Activated CD4-positive, alpha-beta T cell treated with anti-CD3 and anti-CD28 coated beads, Interleukin-2, amount 10 ng/mL, durations not matched to agents 24 days and 14 days (primary cell): Measurements from ENCODE around the gene HEXD. TPM values are rescaled to one million over a fixed set of nuclear protein-coding genes. Genes with fewer than 3 reads are reported as not detected.
A peak's percentile ranks its signal among the peaks of the same experiment; 100 is the strongest.

Experiments used
- DNase-seq: peaks from one replicate; pipeline ENCODE4 v3.0.0; 2022
- H3K27ac Mint-ChIP-seq: one replicate; pipeline ENCODE4 v1.8.0; 2022; ENCODE audit warnings: mild to moderate bottlenecking, mixed read lengths
- H3K27me3 Mint-ChIP-seq: one replicate; pipeline ENCODE4 v1.8.0; 2022; ENCODE audit warnings: mixed read lengths
- H3K36me3 Mint-ChIP-seq: one replicate; pipeline ENCODE4 v1.8.0; 2022; ENCODE audit warnings: low read depth, mild to moderate bottlenecking, mixed read lengths
- H3K4me1 Mint-ChIP-seq: one replicate; pipeline ENCODE4 v1.8.0; 2021; ENCODE audit warnings: mixed read lengths
- H3K4me3 Mint-ChIP-seq: one replicate; pipeline ENCODE4 v1.8.0; 2022; ENCODE audit warnings: mild to moderate bottlenecking, moderate library complexity, mixed read lengths
- H3K9me3 Mint-ChIP-seq: one replicate; pipeline ENCODE4 v1.8.0; 2021; ENCODE audit warnings: mixed read lengths
- intact Hi-C: fragments of 100-400 bp; cut with micrococcal nuclease; formaldehyde crosslinking; loops from one replicate; pipeline ENCODE4 v1.15.1; 2023
- total RNA-seq: library from RNA; stranded (reverse); gene quantifications from 2 replicates; pipeline ENCODE4 v1.2.3, GENCODE V29; 2022

HEXD gene
- total RNA-seq, 1 donor from 2014 or later = 36.0 TPM

DNA sequence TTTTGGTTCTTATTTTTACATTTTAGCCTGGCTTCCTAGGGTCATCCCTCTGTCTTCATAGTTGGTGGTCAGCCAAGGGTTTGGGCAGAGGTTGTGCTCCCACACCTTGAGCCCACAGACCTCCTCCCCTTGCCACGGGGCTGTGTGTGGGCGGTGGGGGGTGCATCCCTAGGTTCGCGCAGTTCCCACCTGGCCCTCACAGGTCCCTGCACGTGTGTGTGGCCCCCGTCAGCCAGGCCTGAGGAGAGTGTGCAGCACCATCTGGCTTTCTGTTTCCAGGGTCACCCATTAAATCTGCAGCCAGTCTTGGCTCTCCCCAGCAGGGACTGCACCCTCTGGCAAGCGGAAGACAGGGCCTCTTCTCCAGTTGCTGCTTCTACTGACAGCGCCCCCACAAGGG, 13.9 kb downstream of the HEXD start:
- peaks cover 18% of the 10 kb centered on the region for H3K4me1 Mint-ChIP-seq
- intact Hi-C loops = no loop called here
- no peak for DNase-seq
- H3K9me3 Mint-ChIP-seq = no peaks in the 10 kb centered on the region
- H3K36me3 Mint-ChIP-seq = peaks cover 22% of the 10 kb centered on the region
- H3K27ac Mint-ChIP-seq = no peak overlapping the region
- H3K4me3 Mint-ChIP-seq = no peak overlapping the region
- no peaks in the 10 kb centered on the region for H3K27me3 Mint-ChIP-seq

- intact Hi-C loops = no loop called here
- peaks cover 14% of the 10 kb centered on the region for H3K4me1 Mint-ChIP-seq
Observed at GRCh38 chr17:82433560-82434215, 15.5 kb downstream of the HEXD start.

DNA sequence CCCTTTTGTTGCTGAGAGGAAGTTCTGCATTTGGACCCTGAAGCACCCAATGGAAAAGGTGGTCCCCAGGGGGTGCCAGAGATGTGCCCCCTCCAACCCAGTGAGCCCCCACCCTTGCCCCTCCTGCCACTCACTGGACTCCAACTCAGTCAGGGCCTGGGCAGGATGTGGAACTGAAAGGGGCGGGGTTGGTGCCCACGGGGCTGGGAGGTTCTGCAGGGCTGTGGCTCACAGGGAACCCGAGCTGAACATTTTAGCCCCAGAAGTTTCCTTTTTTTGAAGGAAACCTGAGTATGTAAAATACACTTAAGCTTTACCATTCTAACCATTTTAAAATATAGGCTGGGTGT, 16.0 kb downstream of the HEXD start:
- Mint-ChIP-seq H3K4me1 (peaks cover 14% of the 10 kb centered on the region), H3K27ac (no peak overlapping the region), H3K27me3 (no peaks in the 10 kb centered on the region), H3K4me3 (no peak overlapping the region), H3K9me3 (no peaks in the 10 kb centered on the region), H3K36me3 (peaks cover 17% of the 10 kb centered on the region)
- peak; percentile 80 for DNase-seq
- intact Hi-C loops = no loop called here

More at GRCh38 chr17:82433560-82434215, 15.5 kb downstream of the HEXD start:
- H3K27ac Mint-ChIP-seq = no peak overlapping the region
- H3K4me3 Mint-ChIP-seq = no peak overlapping the region
- no peak for DNase-seq
- H3K36me3 Mint-ChIP-seq = peaks cover 17% of the 10 kb centered on the region
- no peaks in the 10 kb centered on the region for H3K9me3 Mint-ChIP-seq
- no peaks in the 10 kb centered on the region for H3K27me3 Mint-ChIP-seq

GRCh38 chr17:82435103-82435502, 17.0 kb downstream of the HEXD start:
- peaks cover 4% of the 10 kb centered on the region for H3K4me1 Mint-ChIP-seq

DNA sequence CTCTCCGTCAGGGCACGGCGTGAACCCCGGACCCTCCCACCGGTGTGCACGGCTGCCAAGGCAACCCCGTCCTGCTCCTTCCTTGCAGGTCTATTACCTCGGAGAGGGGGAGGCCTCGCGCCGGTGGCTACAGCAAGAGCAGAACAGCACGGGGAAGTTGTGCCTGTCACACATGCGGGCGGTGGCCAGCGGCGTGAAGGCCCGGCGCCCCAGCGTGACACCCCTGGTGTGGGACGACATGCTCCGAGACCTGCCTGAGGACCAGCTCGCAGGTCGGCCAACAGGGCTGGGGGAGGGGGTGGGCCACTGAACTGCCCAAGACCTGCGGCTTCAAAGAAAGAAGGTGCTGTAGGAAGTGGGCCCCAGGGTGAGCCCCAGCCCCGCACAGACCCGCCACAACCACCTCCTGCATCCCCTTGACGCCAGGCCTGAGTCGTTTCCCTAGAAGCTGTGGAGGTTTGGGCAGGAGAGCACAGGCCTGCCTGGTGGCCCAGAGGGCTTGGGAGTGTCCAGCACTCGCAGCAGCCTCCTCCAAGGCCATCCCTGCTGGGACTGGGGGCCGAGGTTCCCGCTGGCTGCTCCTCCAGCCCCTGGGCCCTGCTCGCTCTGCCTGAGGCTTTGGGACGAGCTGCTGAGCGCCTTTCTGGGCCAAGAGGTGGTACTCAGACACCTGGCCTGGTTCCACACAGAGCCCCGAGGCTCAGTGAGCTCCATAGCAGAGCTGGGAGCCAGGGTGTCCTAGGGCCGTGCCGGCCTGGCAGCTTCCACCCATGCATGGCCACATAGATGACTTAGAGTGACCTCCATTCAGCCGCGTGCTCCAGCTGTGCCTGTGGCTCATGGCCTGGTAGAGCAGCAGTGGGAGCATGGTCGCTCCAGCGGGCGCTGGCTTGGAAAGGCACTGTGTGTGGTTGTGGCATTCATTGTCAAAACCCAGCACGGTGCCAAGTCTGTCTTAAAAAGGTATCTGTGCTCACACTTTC, 17.7 kb downstream of the HEXD start:
- intact Hi-C loops = no loop called here
- H3K9me3 Mint-ChIP-seq = no peaks in the 10 kb centered on the region
- H3K27me3 Mint-ChIP-seq = no peaks in the 10 kb centered on the region
- H3K4me3 Mint-ChIP-seq = no peak overlapping the region
- H3K4me1 Mint-ChIP-seq = peaks cover 3% of the 10 kb centered on the region
- H3K27ac Mint-ChIP-seq = no peak overlapping the region
- no peak for DNase-seq
- peaks cover 11% of the 10 kb centered on the region for H3K36me3 Mint-ChIP-seq

More at GRCh38 chr17:82435103-82435502, 17.0 kb downstream of the HEXD start:
- H3K4me3 Mint-ChIP-seq = no peak overlapping the region
- intact Hi-C loops = no loop called here
- no peak overlapping the region for H3K27ac Mint-ChIP-seq
- no peaks in the 10 kb centered on the region for H3K27me3 Mint-ChIP-seq
- H3K36me3 Mint-ChIP-seq = peaks cover 8% of the 10 kb centered on the region
- DNase-seq = no peak
- no peaks in the 10 kb centered on the region for H3K9me3 Mint-ChIP-seq

DNA sequence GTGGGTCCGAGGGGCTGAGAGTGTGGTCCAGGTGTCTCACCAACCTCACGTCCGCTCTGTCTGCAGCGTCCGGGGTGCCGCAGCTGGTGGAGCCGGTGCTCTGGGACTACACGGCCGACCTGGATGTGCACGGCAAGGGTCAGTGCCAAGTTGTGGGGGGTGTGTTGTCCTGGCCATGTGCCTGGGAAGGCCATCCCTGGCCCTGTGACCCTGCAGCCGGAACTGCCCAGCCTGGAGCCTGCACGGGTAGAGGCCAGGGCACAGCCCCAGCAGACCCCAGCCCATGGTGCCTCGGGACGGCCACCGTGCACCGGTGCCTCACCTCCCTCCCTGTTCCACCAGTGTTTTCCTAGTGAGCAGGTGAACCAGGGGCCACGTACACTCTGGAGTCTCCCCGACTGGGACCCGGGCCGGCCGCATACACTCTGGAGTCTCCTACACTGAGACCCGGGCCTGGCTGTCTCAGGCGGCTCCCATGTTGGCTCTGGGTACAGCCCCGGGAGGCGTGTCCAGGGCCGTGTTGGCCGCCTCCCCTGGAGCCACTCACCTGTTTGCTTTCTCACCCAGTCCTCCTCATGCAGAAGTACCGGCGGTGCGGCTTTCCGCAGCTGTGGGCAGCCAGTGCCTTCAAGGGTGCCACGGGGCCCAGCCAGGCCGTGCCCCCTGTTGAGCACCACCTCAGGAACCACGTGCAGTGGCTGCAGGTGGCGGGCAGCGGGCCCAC, 18.6 kb downstream of the HEXD start:
- no peak overlapping the region for H3K27ac Mint-ChIP-seq
- no peak overlapping the region for H3K4me3 Mint-ChIP-seq
- H3K4me1 Mint-ChIP-seq = peaks cover 3% of the 10 kb centered on the region
- no peaks in the 10 kb centered on the region for H3K9me3 Mint-ChIP-seq
- no peak for DNase-seq
- H3K36me3 Mint-ChIP-seq = peaks cover 7% of the 10 kb centered on the region
- intact Hi-C loops = no loop called here
- H3K27me3 Mint-ChIP-seq = no peaks in the 10 kb centered on the region

GRCh38 chr17:82437325-82437668, 19.1 kb downstream of the HEXD start:
- Mint-ChIP-seq H3K36me3 (peaks cover 7% of the 10 kb centered on the region), H3K27me3 (no peaks in the 10 kb centered on the region), H3K27ac (no peak overlapping the region), H3K4me3 (no peak overlapping the region), H3K4me1 (peaks cover 3% of the 10 kb centered on the region), H3K9me3 (no peaks in the 10 kb centered on the region)
- intact Hi-C loops = no loop called here
- no peak for DNase-seq

DNA sequence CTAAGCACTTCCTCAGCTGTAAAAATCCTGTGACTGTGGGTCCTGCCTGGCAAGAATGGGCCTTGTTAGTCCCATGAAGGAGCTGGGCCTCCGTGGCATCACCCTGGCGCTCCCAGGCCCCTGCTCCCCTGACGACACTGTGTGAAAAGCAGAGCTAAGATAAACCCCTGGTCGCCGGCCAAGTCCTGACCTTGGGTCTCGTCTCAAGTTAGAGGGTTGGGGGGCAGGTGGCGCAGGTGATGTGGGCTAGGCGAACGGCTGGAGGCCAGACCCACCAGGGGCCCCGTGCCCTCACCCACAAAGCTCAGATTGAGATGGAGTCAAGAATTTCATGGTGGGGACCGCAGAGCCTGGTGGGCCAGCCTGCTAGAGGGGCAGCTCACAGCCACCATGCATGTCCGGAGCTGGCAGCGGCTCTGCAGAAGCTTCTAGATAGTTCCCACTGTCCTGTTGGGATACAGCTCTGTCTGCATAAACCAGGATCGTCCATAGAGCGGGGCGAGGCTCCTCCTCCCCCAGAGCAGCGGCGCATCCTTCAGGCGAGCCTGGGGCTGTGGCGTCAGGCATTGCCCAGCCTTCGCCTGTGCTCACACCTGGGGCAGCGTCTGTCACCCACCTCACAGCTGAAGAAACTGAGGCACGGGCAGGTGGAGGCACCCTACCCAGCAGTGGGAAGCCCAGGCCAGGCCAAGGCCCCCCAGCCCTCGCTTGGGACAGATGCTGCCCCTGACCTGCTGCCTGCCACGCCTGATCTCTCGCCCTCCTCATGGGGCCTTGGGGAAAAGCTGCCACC, 20.4 kb downstream of the HEXD start:
- Mint-ChIP-seq H3K4me3 (no peak overlapping the region), H3K27me3 (no peaks in the 10 kb centered on the region), H3K36me3 (peaks cover 15% of the 10 kb centered on the region), H3K27ac (no peak overlapping the region), H3K4me1 (peaks cover 3% of the 10 kb centered on the region), H3K9me3 (no peaks in the 10 kb centered on the region)
- DNase-seq = no peak
- intact Hi-C loops = no loop called here

- no peak for DNase-seq
- intact Hi-C loops = no loop called here
- no peak overlapping the region for H3K4me3 Mint-ChIP-seq
- H3K27ac Mint-ChIP-seq = no peak overlapping the region
- H3K4me1 Mint-ChIP-seq = no peaks in the 10 kb centered on the region
- no peaks in the 10 kb centered on the region for H3K9me3 Mint-ChIP-seq
- H3K27me3 Mint-ChIP-seq = no peaks in the 10 kb centered on the region
- peaks cover 15% of the 10 kb centered on the region for H3K36me3 Mint-ChIP-seq
Observed at GRCh38 chr17:82439194-82439828, 21.2 kb downstream of the HEXD start.

- DNase-seq = no peak
- peaks cover 16% of the 10 kb centered on the region for H3K36me3 Mint-ChIP-seq
- no peak overlapping the region for H3K4me3 Mint-ChIP-seq
- no peaks in the 10 kb centered on the region for H3K4me1 Mint-ChIP-seq
- intact Hi-C loops = no loop called here
- H3K27me3 Mint-ChIP-seq = no peaks in the 10 kb centered on the region
- no peaks in the 10 kb centered on the region for H3K9me3 Mint-ChIP-seq
- H3K27ac Mint-ChIP-seq = no peak overlapping the region
Observed at GRCh38 chr17:82439829-82440365, 21.8 kb downstream of the HEXD start.

- Mint-ChIP-seq H3K9me3 (no peaks in the 10 kb centered on the region), H3K27ac (no peak overlapping the region), H3K36me3 (peaks cover 16% of the 10 kb centered on the region), H3K4me3 (no peak overlapping the region), H3K27me3 (no peaks in the 10 kb centered on the region), H3K4me1 (no peaks in the 10 kb centered on the region)
- DNase-seq = no peak
- intact Hi-C loops = no loop called here
Observed at GRCh38 chr17:82440469-82440981, 22.4 kb downstream of the HEXD start.

DNA sequence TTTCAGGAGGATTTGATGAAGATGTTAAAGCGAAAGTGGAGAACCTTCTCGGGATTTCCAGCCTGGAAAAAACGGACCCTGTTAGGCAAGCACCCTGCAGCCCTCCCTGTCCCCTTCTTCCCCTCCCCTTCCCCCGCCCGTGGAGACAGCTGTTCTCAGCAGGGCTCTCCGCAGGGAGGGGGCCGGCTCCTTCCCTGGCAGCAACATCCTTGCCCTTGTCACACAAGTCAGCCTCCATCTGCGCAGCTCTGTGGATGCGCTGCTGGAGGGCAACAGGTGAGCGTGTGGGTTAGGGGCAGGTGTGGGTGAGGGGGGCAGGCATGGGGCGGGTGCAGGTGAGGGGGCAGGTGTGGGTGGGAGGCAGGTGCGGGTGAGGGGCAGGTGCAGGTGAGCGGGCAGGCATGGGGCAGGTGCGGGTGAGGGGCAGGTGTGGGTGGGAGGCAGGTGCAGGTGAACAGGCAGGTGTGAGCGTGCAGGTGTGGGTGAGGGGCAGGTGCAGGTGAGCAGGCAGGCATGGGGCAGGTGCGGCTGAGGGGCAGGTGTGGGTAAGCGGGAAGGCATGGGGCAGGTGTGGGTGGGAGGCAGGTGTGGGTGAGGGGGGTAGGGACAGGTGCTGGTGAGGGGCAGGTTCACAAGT, 23.0 kb downstream of the HEXD start:
- intact Hi-C loops = no loop called here
- Mint-ChIP-seq H3K27me3 (no peaks in the 10 kb centered on the region), H3K36me3 (peaks cover 22% of the 10 kb centered on the region), H3K4me3 (no peak overlapping the region), H3K4me1 (no peaks in the 10 kb centered on the region), H3K27ac (no peak overlapping the region), H3K9me3 (no peaks in the 10 kb centered on the region)
- DNase-seq = no peak
